HG03139 (cell line): ENCODE measurements around the gene TRIM26.
"Not testable (repeated sequence)": the region's sequence is repeated elsewhere in the genome, so short reads cannot be mapped to it uniquely, and the experiment has no call there.

Source experiments
- ATAC-seq: cut with Tn5 transposase; IDR thresholded peaks from one replicate; pipeline ENCODE4 v1.9.1; 2021; ENCODE audit not compliant: unreplicated experiment

Gene TRIM26

GRCh38 chr6:30212865-30213666 is at the start of gene TRIM26:
TSS of gene TRIM26 (minus strand) at chr6:30213406. CDS start at chr6:30199103, 14,303 bp downstream.
- peak; percentile 81 for ATAC-seq

GRCh38 chr6:30260036-30260504 is 46.9 kb upstream of the TRIM26 start:
- ATAC-seq, result peak; percentile 10

GRCh38 chr6:30259140-30260035 is 46.2 kb upstream of the TRIM26 start:
- peak; percentile 84 for ATAC-seq

GRCh38 chr6:30258204-30258603 is 45.0 kb upstream of the TRIM26 start:
- no peak for ATAC-seq

GRCh38 chr6:30252417-30252816 is 39.2 kb upstream of the TRIM26 start:
- ATAC-seq, result not testable (repeated sequence)

GRCh38 chr6:30244560-30244959 is 31.4 kb upstream of the TRIM26 start:
- ATAC-seq, result no peak

- no peak for ATAC-seq
Measured at GRCh38 chr6:30238178-30238795, 25.1 kb upstream of the TRIM26 start.

- ATAC-seq, result no peak
Measured at GRCh38 chr6:30234356-30234755, 21.1 kb upstream of the TRIM26 start.

GRCh38 chr6:30231067-30231466 is 17.9 kb upstream of the TRIM26 start:
- ATAC-seq, result no peak

GRCh38 chr6:30227763-30228487 is 14.7 kb upstream of the TRIM26 start:
- no peak for ATAC-seq

GRCh38 chr6:30227242-30227722 is 14.1 kb upstream of the TRIM26 start:
- no peak for ATAC-seq

GRCh38 chr6:30223339-30223738 is 10.1 kb upstream of the TRIM26 start:
- no peak for ATAC-seq

GRCh38 chr6:30221956-30222355 is 8.8 kb upstream of the TRIM26 start:
- not testable (repeated sequence) for ATAC-seq

- not testable (repeated sequence) for ATAC-seq
Measured at GRCh38 chr6:30221395-30221794, 8.2 kb upstream of the TRIM26 start.

GRCh38 chr6:30219244-30219643 is 6.0 kb upstream of the TRIM26 start:
- ATAC-seq, result no peak

- ATAC-seq, result no peak
Measured at GRCh38 chr6:30216096-30216495, 2.9 kb upstream of the TRIM26 start.

GRCh38 chr6:30214657-30214982 is 1.4 kb upstream of the TRIM26 start:
- ATAC-seq, result no peak

GRCh38 chr6:30213957-30214656 is 901 bp upstream of the TRIM26 start:
- ATAC-seq, result peak; percentile 52

GRCh38 chr6:30213667-30213956 is 406 bp upstream of the TRIM26 start:
- ATAC-seq, result no peak

- ATAC-seq, result no peak
Measured at GRCh38 chr6:30211899-30212298, 1.3 kb downstream of the TRIM26 start.
